Adrenal gland (tissue), 12 donors: ENCODE data around the gene CAMK2G. TPM values are rescaled to one million over a fixed set of nuclear protein-coding genes. Genes with fewer than 3 reads are reported as not detected.

Source experiments
- DNase-seq, 7 donors: peaks; one replicate each; pipeline ENCODE4 v3.0.0-alpha.2; 2019 to 2020
- H3K27ac ChIP-seq, 5 donors: fragments of 200-600 bp; sonication (generic) in 4 of 5; 1 replicate in 3 of 5; 2 replicates in 2 of 5; pipeline versions ENCODE4 v1.5.1 to v1.8.0; 2016 to 2020; ENCODE audit warnings: mild to moderate bottlenecking in 1 of 5
- H3K27me3 ChIP-seq: fragments of 200-600 bp; 2 replicates; pipeline ENCODE4 v1.8.0; 2021
- H3K36me3 ChIP-seq, 2 donors: fragments of 200-600 bp; replicated peaks in 1 of 2; 1 replicate in 1 of 2; 2 replicates in 1 of 2; pipeline versions ENCODE4 v1.5.1 to v1.8.0; 2018 to 2022
- H3K4me1 ChIP-seq, 2 donors: fragments of 200-600 bp; replicated peaks in 1 of 2; 1 replicate in 1 of 2; 2 replicates in 1 of 2; pipeline versions ENCODE4 v1.5.1 to v1.8.0; 2018 to 2021
- H3K4me3 ChIP-seq, 4 donors: fragments of 200-600 bp; sonication (generic) in 3 of 4; one replicate each; pipeline ENCODE4 v1.5.1; 2016 to 2018
- H3K9me3 ChIP-seq, 3 donors: fragments of 200-600 bp; sonication (generic) in 1 of 3; replicated peaks in 1 of 3; 1 replicate in 2 of 3; 2 replicates in 1 of 3; pipeline versions ENCODE4 v1.5.1 to v1.8.0; 2016 to 2021
- CTCF ChIP-seq, 6 experiments: fragments of 450-650 bp in 4 of 6; fragments of 200-600 bp in 2 of 6; sonication (generic) in 1 of 6; IDR thresholded peaks; 1 replicate in 5 of 6; 2 replicates in 1 of 6; pipeline versions ENCODE4 v1.5.1 to v1.8.0; 2016 to 2021; ENCODE audit warnings: antibody characterized with exemption in 6 of 6, mild to moderate bottlenecking in 2 of 6, moderate library complexity in 1 of 6
- POLR2A ChIP-seq, 2 donors: fragments of 450-650 bp; IDR thresholded peaks; one replicate each; pipeline ENCODE4 v1.6.1; 2017; ENCODE audit warnings: antibody characterized with exemption in 2 of 2, mild to moderate bottlenecking in 2 of 2, moderate library complexity in 1 of 2
- WGBS, 4 donors: extraction: QIAGEN DNeasy Blood & Tissue Kit in 2 of 4; methylation state at CpG; one replicate each; pipeline versions ENCODE4 v1.1.5 to v1.1.7; 2013 to 2017; 5-methylcytosine and 5-hydroxymethylcytosine counted together
- intact Hi-C, 2 donors: fragments of 100-400 bp; cut with DNase I; formaldehyde crosslinking; loops; one replicate each; pipeline versions ENCODE4 v1.14.1 to v1.15.0; 2022 to 2023
- polyA plus RNA-seq, 3 donors: library from polyadenylated mRNA; stranded (reverse); fragments of 200-250 nt in 2 of 3; fragments of 350-450 nt in 1 of 3; fragmentation: Illumina TruSeq in 1 of 3; extraction: RNeasy Lipid Tissue Mini Kit (QIAGEN cat#74804) in 1 of 3; gene quantifications; one replicate each; pipeline ENCODE4 v1.2.3, GENCODE V29; 2013 to 2014
- total RNA-seq, 9 donors: library from RNA; depleted of rRNA in 4 of 9; stranded (reverse); fragments of >200 nt in 4 of 9; fragments of 120-200 nt in 1 of 9; fragmentation: NEBNext Ultra II Directional in 1 of 9; extraction: Animal tissue kit (Norgen Biotek cat#: 25700) in 1 of 9; gene quantifications; one replicate each; pipeline versions ENCODE4 v1.1.0 to v1.2.4, GENCODE V29; 2013 to 2023
- donor health status: healthy with polysubstance abuse.
- donor health status: Bipolar disorder and iron deficiency.
- donor health status: DM: yes; HTN: yes; CAD: no.
- donor health status: DM: no; HTN: no; CAD: no.
- donor health status: DM: no; HTN: no; CAD: no.
- donor health status: DM: yes; HTN: yes; CAD: no.

Gene CAMK2G
- total and polyA plus RNA-seq, 12 donors = 12.7 to 27.3 (median 19.7) TPM

DNA sequence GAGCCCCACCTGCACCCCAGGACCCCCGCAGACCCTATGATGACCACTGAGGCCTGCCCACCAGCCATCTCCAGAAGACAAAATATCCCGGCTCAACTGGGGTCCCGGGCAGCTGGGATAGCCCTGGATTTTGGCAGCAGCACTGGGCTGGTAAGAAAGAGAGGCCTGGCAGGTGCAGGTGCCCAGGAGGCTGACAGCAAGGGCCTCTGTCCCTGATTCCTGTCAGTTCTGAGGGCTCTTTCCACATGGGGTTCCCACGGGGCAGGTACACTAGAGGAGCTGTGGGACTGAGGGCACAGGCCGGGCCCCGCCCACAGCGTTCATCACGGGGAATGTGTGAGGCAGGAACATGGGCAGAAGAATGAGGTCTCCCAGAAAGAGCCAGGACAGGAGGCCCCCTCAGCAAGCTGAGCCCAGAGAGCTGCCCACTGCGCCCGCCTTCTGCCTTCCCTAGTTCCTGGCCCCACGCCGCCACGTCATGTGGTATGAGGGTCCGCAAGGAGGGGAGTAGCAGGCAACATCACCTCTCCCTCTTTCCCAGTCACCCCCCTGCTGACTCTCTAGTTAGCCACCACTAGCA lies 50.1 kb downstream of the CAMK2G start:
- H3K36me3 ChIP-seq = peaks cover 0 to 19% of the 10 kb centered on the region in 2 donors
- H3K4me3 ChIP-seq = no peak overlapping the region
- DNase-seq = no peak
- no peaks in the 10 kb centered on the region for H3K9me3 ChIP-seq
- no peaks in the 10 kb centered on the region for H3K4me1 ChIP-seq
- 93 to 98% (median 96%) methylated on average over 8 to 14 of the region's 14 CpGs for WGBS, 4 donors
- H3K27ac ChIP-seq = no peak overlapping the region
- no peaks in the 10 kb centered on the region for H3K27me3 ChIP-seq
- no peak for TF ChIP-seq POLR2A (IDR thresholded peaks at IDR 0.05)
- TF ChIP-seq CTCF (IDR thresholded peaks at IDR 0.05) = no peak
- intact Hi-C loops = no loop called here

DNA sequence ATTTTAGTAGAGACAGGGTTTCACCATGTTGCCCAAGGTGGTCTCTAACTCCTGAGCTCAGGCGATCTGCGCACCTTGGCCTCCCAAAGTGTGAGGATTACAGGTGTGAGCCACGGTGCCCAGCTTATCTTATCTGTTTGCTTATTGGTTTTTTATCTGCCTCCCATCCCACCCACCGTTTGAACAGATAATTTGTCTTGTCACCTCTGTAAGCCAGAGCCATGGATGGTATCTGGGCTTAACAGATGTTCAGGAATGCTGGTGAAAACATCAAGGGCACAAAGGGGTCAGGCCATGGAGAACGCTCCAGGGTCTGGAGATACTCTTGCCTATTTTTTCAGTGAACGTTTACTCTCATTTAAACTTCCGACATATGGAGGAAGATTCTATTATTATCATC lies 51.0 kb downstream of the CAMK2G start:
- Histone ChIP-seq H3K36me3 (peaks cover 0 to 19% of the 10 kb centered on the region in 2 donors), H3K27ac (no peak overlapping the region), H3K4me1 (no peaks in the 10 kb centered on the region), H3K9me3 (no peaks in the 10 kb centered on the region), H3K4me3 (no peak overlapping the region), H3K27me3 (no peaks in the 10 kb centered on the region)
- no peak for DNase-seq
- 79 to 86% (median 82%) methylated on average over 7 of the region's 7 CpGs for WGBS, 4 donors
- intact Hi-C loops = no loop called here
- TF ChIP-seq POLR2A (IDR thresholded peaks at IDR 0.05) (no peak), CTCF (IDR thresholded peaks at IDR 0.05) (no peak)

GRCh38 chr10:73819513-73820093 lies 54.8 kb downstream of the CAMK2G start:
- TF ChIP-seq CTCF (IDR thresholded peaks at IDR 0.05) (no peak), POLR2A (IDR thresholded peaks at IDR 0.05) (no peak)
- Histone ChIP-seq H3K4me3 (no peak overlapping the region), H3K27ac (peak overlapping the region in 1 of 5 donors; percentile 34), H3K4me1 (no peaks in the 10 kb centered on the region), H3K36me3 (peaks cover 0 to 21% of the 10 kb centered on the region in 2 donors), H3K27me3 (no peaks in the 10 kb centered on the region), H3K9me3 (no peaks in the 10 kb centered on the region)
- 70 to 89% (median 80%) methylated on average over 8 to 20 of the region's 20 CpGs for WGBS, 4 donors
- DNase-seq = no peak
- intact Hi-C loops = loop anchor here in 1 of 2 donors (10.0 kb wide), 1 partner anchor 55 kb away; the partner anchor contains the start of gene CAMK2G

- 66 to 84% (median 70%) methylated on average over 5 of the region's 5 CpGs for WGBS, 4 donors
- peaks cover 0 to 21% of the 10 kb centered on the region in 2 donors for H3K36me3 ChIP-seq
- H3K27me3 ChIP-seq = no peaks in the 10 kb centered on the region
- H3K4me3 ChIP-seq = no peak overlapping the region
- H3K27ac ChIP-seq = peak overlapping the region in 1 of 5 donors; percentile 34
- H3K4me1 ChIP-seq = no peaks in the 10 kb centered on the region
- intact Hi-C loops = loop anchor here in 1 of 2 donors (10.0 kb wide), 1 partner anchor 56 kb away; the partner anchor contains the start of gene CAMK2G
- no peaks in the 10 kb centered on the region for H3K9me3 ChIP-seq
- DNase-seq = no peak
- no peak for TF ChIP-seq CTCF (IDR thresholded peaks at IDR 0.05)
- TF ChIP-seq POLR2A (IDR thresholded peaks at IDR 0.05) = no peak
Observed at GRCh38 chr10:73819081-73819480, 55.3 kb downstream of the CAMK2G start.
